Measurements from ENCODE around the gene SETD4.
"Not testable (repeated sequence)": the region's sequence is repeated elsewhere in the genome, so short reads cannot be mapped to it uniquely, and the experiment has no call there.

The SETD4 gene

DNA sequence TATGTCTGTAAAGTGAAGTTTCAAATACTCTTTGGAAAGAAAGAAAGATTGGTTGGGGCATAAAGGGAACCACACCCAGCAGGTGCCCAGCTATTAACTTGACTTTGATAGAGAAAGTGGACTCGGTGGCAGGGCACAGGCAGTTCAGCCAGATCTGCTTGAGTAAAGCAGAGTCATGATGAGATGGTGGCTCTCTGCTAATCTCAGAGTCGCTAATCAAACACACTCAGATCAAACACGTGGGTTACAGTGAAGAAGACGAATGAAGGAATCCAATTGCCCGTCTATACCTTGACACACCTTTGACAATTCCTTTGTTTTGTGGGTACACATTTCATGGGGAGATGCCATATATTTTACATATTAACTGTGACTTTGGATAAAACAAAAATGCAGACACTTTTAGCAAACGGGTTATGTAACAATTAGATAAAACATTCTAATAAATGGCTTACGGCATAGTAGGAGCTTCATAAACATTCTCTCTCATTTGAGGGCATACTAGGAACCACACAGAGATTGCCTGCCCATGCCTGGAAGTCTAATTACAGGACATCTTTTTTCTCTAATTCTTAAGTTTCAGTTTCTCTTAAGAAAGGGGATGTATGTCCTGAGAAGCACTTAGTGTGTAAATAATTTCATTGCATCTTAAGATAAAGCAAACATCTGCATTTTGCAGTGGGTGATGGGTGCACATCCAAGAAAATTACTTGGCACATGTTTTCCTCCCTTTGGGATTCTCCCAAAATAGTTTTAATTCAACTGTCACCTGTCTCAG, 16.7 kb upstream of the SETD4 start:
- no peak for FAIRE-seq

DNA sequence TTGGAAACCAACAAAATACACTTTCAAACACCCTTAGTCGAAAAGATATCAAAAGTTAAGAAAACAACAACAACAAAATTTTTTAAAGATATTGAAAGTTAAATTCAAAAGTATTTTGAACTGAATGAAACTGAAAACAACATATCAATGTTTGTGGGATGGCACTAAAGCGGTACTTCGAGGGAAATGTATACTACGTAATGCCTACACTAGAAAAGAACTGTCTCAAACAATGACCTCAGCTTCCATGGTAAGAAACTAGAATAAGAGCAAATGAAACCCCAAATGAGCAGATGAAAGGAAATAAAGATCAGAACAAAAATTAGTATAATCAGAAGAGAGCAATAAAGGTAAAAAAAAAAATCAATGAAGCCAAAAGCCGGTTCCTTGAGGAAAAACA, 15.6 kb upstream of the SETD4 start:
- no peak for FAIRE-seq

DNA sequence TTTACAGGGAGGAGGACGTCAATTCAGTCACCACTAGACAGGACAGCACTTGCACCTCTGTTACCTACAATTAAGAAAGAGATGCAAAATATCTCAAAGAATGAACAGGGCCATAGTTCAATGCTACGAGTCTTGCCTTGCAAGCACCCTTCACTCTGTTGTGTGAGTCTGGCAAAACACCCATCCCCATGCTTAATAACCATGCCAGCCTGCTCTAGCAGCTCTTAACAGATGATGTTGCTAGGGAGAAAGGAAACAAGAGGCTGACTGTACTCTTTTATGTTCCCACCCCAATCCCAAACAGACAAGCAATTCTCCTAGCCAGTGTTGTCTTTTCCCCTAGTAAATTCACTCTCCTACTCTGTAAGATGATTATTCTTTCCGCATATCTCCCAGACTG, 14.8 kb upstream of the SETD4 start:
- no peak for FAIRE-seq

DNA sequence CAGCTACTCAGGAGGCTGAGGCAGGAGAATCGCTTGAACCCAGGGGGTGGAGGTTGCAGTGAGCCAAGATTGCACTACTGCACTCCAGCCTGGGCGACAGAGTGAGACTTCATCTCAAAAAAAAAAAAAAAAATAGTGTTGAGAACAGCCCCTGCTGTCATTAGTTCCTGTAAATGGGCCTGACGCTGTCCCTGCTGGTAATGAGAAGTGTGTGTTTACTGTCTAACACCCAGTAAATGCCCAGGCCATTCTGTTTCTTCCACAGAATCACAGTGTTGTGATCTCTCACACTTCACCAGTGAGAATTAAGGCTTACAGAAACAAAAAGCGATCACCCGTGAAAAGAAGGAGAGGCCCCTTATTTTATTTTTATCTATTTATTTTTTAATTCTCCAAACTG, 13.6 kb upstream of the SETD4 start:
- FAIRE-seq: not testable (repeated sequence)

DNA sequence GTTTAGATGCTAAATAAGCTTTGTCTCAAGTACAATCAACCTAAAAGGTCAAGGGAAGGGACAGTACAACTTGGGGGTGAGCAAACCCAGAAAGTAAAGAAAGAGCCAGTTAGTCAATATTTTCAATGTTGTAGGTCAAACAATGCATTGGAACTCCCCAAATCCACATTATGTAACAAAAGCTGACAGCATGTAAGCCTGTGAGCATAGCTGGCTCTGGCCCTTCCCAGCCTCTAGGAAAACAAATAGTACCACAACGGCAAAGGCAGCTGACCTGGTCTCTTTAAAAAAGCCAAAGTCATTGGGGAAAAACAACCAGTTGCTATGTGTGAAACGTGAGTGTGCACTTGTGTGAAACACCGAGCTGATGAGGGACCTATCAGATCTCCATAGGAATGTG, 12.9 kb upstream of the SETD4 start:
- FAIRE-seq: no peak

DNA sequence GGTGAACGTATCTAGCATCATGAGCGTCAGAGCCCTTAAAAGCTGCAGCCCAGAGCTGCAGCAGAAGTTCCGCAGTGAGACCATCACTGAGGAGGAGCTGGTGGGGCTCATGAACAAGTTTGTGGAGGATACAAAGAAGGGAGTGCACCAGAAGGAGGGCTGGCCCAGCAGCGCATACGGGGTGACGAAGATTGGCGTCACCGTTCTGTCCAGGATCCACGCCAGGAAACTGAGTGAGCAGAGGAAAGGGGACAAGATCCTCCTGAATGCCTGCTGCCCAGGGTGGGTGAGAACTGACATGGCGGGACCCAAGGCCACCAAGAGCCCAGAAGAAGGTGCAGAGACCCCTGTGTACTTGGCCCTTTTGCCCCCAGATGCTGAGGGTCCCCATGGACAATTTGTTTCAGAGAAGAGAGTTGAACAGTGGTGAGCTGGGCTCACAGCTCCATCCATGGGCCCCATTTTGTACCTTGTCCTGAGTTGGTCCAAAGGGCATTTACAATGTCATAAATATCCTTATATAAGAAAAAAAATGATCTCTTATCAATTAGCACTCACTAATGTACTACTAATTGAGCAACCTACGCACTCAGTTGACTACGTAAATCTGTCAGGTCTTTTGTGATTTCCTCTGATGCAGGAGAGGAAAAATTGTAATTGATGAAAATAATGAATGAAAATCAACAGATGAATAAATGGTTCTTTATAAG, 12.3 kb upstream of the SETD4 start:
- FAIRE-seq: no peak

DNA sequence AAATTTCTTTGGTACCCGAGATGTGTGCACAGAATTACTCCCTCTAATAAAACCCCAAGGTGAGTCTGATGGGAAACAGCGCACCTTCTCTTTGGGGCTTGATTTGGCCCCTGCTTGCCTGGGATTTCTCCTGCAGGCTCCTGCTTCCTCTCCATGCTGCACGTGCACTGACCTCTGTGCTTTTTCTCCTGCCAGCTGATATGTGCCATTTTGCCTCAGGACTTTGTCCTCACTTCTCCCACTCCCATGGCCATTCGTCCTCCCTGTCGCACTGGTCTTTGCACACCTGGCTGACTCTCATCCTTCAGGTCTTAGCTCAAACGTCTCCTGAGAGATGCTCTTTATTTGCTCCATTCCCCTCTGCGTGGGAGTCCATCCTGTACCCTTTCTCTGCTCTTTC, 10.7 kb upstream of the SETD4 start:
- FAIRE-seq: no peak

DNA sequence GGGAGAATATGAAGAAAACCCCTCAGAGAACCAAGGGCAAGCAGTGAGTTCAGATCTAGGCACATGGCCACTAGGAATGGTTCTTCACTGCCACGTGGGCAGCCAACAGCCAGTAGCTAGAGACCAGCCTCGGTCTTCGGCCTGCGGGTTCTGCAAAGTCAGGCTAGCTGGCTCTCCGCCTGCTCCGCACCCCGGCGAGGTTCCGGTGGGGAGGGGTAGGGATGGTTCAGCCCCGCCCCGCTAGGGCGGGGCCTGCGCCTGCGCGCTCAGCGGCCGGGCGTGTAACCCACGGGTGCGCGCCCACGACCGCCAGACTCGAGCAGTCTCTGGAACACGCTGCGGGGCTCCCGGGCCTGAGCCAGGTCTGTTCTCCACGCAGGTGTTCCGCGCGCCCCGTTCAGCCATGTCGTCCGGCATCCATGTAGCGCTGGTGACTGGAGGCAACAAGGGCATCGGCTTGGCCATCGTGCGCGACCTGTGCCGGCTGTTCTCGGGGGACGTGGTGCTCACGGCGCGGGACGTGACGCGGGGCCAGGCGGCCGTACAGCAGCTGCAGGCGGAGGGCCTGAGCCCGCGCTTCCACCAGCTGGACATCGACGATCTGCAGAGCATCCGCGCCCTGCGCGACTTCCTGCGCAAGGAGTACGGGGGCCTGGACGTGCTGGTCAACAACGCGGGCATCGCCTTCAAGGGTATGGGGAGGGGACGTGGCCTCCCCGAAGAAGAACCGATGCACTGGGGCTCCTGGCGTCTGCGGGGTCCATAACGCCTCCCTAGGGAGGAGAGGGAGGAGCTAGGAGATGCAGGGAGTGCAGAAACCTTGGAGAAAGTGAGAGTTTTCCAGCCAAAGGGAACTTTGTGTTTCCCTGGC, 9.6 kb upstream of the SETD4 start, which contains the start of gene CBR1:
Gene CBR1, plus strand, starts transcription at position 312 of the 871 bp plus-strand sequence. Its CDS starts 92 bp downstream, at position 404.
- no peak for FAIRE-seq

DNA sequence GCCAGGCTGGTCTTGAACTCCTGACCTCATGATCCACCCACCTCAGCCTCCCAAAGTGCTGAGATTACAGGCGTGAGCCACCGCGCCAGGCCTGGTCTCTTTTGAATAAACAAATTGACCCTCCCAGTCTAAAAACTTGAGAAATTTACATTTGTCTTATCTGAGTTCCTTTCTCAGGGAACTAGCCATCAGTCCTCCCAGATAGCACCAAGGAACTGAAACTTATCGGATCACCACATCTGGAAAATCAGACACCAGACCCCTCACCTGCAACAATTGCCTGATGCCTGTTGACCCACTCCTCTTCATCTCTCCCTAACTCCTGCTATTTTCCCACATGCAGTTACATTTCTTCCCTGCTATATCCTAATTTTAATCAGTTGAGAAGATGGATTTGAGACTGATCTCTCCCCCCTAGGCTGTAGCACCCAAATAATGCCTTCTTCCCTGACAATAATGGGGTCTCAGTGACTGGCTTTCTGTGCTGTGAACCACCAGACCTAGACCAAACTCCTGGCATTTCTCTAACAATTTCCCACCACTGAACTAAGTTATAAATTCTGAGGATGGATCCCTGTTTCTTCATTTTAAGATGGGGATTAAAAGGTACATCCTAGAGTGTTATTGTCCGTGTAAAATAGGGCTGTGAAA, 8.5 kb upstream of the SETD4 start:
- FAIRE-seq: no peak

DNA sequence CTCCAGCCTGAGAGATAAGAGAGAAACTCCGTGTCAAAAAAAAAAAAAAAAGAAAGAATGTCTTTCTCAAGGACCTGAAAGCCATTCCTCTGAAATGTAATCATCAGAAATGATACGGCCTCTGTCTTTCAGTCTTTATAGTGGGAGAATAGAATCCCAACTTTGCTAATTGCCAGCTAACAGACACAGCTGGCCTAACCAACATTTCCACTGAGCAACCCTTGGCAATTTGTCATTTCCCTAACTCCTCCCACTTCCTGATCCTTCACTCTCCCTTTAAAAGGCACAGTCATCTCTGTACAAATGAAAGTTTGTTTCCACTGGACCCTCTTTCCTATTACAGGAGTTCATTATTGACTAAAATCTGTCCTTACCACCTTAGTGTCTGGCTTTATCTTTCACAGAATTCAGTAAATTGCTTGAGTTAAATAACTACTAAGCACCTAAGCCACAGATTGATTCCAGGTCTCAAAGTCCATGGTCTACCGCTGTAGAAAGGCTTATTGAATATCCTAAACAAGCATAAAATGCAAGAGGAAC, 5.2 kb upstream of the SETD4 start:
- no peak for FAIRE-seq

DNA sequence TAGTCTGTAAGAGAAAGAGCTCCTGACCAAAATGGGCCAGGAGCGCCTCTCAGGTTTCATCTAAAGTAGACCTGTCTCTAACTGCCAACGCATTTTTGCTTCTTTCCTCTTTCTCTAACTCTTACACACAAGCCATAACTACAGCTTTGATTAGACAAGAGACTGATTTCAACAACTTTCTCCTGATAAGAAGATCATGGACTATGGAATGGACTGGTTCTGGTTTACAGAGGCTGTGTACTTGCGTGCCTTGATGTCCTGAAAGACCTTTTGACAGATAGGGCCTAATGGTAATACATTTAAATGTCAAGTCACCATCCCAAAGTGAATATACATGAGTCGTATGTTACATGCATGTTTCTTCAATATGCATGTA, 3.7 kb upstream of the SETD4 start:
- FAIRE-seq: no peak

DNA sequence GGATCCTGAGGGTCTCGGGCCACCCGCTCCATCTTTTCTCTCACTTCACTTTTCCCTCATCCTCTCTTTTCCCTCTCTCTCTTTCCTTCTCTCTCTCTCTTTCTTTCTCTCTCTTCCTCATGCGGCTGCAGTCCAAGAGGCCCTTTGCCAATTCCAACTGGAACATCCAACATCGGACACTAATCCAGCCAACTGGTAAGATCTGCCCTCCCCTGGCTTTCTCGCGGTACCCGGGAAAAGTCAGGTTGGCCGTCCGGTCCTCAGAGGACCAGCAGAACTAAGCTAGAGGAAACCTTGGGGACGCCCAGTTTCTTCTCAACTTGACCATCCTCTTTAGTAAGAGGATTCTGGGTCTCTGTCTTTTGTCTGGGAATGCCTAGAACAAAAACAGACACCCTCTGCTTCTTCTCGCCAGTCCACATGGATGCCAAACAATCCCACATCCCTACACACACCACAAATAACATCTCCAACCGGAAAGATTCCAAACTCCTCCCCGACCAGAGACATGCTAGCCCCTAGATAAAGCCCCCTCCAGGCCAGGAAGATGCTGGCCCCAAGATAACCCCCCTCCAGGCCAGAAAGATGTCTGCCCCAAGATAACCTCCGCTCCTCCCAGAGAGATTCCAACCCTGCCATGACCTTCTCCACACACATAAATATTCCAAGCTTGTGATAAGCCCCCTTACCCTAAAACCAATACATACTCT, 3.2 kb upstream of the SETD4 start:
- FAIRE-seq: no peak

DNA sequence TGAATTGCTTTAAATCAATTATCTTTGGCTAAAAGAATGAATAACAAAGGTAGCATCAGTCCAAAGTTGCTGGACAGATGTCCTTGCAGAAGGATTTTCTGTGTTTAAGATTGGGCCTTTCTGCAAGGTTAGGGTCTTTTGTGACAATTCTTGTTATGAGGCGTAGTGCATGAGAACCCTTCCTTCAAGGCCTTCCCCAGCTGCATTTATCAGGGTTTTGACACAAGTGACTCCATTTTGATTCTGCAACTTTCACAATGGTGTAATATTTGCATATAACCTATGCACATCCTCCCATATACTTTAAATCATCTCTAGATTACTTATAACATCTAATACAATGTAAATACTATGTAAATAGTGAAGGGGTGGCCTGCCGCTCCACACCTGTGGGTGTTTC, 1.1 kb upstream of the SETD4 start:
- no peak for FAIRE-seq

DNA sequence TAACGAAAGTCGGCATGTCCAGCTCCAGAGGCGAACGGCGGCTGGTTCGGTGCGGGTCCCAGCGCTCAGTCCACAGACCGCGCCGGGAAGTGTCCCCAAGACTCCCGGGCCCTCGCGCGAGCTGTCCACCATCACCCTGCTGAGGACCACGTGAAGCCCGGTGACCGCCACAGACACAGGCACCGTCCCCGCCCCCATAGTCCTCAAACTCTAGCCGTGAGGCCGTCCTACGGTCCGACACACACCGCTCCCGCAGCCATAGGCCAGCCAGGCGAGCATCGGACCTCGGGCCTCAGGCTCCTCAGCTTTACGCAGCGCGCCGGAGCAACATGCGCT, 535 bp downstream of the SETD4 start:
- FAIRE-seq: no peak

DNA sequence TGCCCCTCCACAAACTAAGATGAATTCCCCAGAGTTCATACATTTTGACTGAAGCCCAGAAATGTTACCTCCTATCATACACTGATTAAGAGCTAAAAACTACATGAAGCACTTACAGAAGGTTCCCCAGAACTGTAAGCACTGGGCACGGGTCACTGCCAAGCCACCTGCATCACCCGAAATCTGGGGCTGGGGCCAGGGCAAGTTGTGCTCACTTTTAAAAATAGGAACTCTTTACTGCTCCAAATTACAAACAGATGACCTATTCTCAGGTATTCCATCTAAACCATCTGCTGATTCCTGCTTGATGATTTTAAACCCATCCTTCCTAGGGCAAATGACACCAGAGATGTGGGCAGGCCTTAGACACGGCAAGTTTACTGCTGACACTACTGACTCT, 4.8 kb downstream of the SETD4 start:
- FAIRE-seq: no peak

DNA sequence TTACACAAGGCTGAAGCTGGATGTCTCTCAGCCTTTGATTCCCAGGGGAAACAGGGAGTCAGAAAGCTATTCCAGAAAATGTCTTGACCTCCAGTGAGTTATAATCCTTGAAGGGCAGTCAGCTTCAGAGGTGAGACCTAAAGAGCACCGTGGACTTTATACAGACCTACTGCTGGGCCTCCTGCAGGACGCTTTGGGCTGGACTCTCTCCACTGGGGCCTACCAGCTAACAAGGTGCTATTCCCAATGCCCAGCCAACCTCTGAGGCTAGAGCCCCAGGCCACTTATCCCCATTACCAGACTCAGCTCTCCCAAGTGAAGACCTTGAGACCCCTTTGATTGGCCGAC, 6.6 kb downstream of the SETD4 start:
- FAIRE-seq: no peak

DNA sequence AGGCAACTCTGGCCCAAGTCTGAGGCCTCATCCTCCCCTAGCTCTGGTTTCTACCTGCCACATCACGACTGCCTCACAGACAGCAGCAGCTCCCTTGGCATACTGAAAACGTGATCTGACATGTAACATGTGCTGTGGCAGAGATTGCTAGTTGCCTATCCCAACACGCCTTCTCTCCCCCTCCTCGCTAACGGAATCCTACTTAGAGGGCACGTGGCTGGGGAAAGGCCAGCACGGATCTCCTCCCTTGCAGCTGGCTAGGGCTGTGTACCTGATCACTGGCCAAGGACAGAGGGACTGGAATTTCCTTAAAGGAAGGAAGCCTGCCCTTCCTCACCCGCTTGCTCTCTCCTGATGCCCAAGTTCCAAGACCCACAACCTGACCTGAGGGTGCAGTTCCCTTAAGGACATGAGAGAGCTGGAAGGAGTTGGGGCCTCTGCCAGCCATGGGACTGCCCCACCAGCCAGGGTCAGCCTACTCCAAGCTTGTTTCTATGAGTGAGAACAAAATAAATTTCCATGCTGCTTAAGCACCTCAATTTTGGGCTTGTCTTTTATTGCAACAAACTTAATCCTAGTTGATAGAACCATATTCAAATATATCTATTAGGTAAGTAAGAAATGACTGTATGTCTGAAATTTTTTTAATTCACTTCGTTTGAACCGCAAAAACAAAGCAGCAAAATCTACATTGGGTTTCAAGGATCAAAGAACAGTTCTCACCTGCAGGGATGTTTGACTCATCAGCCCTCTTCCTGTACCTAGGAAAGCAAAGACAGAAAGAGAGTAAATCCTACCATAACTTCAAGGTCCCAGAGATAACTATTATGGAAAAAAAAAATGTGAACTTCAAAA, 7.2 kb downstream of the SETD4 start:
- FAIRE-seq: no peak

DNA sequence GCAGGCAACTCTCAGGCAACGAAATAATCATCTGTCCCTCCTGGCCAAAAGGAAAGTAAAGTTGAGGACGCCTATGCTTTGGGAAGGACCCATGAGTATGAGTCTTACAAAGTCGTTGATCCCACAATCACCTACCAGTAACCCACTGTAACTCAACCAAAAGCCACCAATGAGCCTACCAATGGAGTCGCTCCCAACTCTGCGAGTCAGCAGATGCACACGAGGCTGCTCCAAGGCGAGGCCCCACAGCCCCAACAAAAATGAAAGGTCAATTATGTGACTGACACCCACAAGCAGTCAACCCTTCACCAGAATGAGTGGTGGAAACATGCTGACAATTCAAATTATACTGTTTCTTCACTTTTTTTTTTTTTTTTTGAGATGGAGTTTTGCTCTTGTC, 12.0 kb downstream of the SETD4 start:
- FAIRE-seq: no peak

DNA sequence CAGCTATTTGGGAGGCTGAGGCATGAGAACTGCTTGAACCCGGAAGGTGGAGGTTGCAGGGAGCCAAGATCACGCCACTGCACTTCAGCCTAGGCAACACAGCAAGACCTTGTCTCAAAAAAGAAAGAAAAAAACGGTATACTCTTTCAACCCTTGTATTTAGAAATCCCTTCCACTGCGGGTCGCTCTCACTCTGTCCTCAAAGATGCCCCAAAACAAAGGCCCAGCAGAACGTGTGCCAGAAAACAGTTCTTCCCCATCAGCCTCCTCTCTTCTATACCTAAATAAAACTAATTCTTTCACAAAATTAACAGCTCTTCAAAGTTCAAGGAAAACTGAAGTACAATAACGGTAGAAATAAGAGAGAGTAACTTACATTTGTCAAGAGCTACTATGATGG, 13.2 kb downstream of the SETD4 start:
- no peak for FAIRE-seq

DNA sequence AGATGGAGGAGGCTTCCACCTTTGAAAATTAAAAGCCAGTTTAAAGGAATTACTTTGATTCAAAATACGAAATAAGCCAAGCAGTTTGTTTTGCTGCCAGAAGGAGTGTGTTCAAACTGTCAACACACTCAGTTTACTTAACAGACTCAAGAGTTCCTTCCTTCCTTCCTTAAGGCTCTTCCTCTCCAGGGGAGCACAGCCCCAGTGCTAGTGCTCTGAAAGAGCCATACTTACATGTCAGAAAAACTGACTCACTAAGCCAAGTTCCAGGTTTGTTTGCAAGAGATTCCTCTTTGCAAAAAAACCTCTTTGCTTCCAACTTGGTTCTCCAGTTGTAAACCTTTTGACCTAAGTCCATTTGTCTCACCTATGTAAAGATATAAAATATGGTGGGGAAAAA, 14.3 kb downstream of the SETD4 start:
- no peak for FAIRE-seq

DNA sequence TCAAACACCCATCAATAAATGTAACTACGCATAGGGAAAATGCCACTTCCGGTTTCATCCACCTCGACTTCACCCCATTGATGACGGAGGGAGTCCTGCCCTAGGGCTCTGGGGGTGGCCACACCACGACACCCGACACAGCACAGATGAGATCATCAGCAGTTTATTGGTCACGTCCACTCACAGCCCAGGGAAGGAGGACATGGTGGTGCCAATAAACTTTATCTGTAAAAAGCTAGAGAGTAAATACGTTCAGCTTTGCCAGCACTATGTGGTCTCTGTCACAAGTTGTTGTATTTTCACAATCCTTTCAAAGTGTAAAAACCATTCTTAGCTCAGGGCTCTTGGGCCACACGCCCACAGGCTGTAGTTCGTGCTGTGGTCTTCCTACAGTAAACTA, 16.3 kb downstream of the SETD4 start:
- no peak for FAIRE-seq

Data from TTC549 (cell line).